Measurements from ENCODE around the gene LDLRAD3.

LDLRAD3 gene

DNA sequence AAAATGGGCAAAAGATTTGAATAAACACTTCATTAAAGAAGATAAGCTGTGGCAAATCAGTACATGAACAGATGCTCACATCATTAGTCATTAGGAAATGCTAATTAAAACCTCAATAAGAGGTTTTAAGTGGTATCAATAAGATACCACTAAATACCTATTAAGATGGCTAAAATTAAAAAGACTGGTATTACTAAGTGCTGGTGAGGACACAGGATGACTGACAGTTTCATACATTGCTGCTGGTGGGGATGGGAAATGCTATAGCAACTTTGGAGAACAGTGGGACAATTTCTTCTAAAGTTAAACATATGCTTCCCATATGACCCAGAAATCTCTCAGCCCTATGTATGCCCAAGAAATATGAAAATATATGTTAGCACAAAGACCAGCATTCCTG is 276.1 kb downstream of the LDLRAD3 start:
- no peak for DNase-seq

DNA sequence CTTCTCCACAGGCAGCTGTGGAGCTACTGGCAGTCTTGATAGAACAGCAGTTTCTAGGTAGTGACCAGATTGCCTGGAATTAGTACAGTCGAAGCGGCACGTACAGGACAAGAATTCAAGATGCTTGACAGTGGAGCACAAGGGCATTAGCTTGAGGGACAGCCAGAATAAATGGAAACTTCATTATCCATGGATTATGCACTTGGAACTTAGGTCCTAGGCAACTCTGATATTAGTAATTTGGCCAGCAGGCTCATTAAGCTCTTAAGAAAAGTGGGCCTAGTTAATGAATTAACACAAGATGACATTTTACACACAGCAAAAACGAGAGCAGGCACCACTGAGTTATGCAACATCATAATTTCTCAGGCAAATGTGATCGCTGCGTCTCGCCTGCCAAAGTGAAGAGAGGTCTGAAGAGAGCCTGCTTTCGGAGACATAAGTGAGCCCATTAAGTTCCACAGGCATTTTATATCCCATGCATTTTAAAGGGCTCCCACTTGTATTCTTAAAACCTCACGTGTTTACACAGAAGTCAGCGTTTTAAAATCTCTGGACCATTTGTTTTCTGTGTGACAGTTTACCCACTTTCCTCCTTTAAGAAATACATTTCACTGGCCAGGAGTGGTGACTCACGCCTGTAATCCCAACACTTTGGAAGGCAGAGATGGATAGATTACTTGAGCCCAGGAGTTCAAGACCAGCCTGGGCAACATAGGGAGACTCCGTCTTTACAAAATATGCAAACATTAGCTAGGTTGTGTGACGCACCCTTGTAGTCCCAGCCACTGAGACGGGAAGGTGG is 279.2 kb downstream of the LDLRAD3 start:
- no peak for DNase-seq

DNA sequence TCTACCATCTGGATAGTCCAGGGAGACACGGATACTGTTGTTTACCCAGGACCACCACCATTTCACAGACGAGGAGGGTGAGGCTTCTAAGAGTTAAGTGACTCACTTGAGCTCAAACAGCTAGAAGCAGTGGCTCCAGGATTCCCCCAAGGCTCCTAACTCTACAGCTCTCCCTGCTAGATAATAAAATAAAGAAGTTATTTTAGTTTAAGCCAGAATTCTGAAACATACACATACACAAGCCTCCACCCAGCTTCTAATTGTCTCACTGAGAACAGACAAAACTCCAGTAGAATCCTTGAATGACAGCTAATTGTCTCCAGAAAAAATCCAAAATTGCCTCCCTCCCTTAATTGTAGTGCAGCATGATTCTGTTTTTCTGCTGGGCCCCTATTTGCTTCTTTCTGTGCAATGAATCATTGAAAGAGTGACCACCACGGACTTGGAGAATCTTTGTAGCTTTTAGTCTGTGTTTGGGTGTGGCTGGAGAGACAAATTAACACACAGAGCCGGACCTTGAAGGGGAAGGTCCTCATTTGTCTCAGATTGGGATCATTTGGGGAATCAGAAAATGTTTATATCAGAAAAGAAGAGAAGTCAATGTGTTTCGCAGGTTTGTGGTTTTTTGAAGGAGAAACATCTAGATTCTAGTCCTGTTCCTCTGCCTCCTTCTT is 280.5 kb downstream of the LDLRAD3 start:
- DNase-seq, result no peak

DNA sequence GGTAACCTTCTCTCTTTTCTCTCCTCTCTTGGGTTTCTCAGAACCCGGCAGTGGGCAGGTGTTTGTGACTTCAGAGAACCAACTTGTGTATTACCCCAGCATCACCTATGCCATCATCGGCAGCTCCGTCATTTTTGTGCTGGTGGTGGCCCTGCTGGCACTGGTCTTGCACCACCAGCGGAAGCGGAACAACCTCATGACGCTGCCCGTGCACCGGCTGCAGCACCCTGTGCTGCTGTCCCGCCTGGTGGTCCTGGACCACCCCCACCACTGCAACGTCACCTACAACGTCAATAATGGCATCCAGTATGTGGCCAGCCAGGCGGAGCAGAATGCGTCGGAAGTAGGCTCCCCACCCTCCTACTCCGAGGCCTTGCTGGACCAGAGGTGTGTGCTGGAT is 283.2 kb downstream of the LDLRAD3 start:
- DNase-seq, result no peak

DNA sequence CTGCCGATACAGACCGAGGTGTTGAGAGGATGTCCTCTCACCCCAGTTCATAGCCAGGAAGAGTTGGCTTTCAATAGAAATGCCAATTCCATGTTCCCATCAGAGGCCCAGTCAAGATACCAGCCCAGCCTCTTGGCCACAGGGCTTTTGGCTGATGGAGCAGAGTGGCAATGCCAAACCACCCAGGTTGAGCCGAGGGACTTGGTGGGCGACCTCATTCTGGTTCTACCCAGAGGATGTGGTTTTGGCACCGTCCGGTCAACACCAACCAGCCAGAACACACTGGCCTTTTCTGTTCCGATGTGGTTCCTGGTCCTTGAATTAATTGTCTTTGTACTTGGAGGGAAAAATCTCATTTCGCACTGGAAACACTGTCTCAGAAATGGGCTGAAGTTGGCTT is 284.8 kb downstream of the LDLRAD3 start:
- DNase-seq, result no peak

DNA sequence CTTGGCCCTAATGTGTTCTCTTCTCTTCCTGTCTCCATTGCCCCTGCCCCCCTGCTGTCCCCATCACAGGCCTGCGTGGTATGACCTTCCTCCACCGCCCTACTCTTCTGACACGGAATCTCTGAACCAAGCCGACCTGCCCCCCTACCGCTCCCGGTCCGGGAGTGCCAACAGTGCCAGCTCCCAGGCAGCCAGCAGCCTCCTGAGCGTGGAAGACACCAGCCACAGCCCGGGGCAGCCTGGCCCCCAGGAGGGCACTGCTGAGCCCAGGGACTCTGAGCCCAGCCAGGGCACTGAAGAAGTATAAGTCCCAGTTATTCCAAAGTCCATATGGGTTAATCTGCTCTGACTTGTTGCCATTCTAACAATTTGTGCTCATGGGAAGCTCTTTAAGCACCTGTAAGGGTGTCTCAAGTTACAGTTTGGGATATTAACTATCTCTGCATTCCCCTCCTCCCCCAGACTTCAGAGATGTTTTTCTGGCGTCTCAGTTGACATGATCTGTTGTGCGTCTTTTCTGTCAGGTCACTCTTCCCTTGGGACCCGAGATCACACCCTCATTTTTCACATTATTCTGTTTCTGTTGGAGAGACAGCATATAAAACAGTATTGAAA is 285.3 kb downstream of the LDLRAD3 start:
- DNase-seq, result no peak

DNA sequence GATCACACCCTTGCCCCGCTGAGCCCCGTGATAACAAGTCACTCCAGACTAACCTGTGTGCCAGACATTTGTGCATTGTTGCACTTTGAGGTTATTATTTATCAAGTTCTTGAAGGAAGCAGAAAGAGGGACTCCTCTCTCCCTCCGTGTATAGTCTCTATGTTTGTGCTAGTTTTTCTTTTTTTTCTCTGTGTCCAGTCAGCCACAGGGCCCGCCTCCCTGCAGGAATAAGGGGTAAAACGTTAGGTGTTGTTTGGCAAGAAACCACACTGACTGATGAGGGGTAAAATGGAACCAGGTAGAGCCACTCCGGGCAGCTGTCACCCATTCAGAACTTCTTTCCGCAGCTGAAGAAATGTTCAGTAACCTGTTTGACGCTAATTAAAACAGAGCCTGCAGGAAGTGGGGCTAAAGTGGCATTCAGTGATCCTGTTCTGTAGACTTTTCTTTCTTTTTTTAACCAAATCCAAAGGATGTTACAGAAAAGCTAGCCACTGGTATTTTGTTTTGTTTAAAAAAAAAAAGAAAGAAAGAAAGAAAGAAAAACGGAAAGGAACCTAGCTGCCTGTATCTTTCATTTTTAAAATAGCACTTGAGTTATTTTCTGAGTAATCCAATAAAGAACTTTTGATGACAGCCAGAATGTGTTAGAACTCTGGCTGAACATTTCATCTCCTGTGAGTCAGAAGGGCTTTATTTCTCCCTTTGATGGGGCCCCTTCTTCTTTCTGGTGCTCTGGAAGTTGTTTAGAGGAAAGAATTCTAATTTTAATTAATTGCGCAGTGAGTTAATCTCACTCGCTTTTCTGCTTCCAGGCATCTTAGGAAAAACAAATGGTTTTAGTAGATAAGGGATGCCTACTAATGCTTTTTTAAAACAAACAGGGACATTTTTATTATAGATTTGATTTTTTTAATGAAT is 287.2 kb downstream of the LDLRAD3 start:
- no peak for DNase-seq

DNA sequence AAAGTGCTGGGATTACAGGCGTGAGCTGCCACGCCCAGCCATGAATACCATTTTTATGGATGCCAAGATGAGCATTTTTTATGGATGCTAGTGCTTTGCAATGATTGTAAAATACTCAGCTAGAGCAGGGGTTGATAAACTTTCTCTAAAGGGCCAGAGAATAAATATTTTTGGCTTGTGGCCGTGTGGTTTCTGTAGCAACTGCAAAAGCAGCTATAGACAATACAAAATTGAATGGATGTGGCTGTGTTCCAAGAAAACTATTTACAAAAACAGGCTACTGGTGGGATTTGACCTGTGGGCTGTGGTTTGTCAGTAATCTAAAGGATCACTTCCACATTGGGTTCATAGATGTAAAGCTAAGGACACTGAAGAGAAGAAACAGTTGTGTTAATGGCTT is 289.3 kb downstream of the LDLRAD3 start:
- DNase-seq, result no peak

DNA sequence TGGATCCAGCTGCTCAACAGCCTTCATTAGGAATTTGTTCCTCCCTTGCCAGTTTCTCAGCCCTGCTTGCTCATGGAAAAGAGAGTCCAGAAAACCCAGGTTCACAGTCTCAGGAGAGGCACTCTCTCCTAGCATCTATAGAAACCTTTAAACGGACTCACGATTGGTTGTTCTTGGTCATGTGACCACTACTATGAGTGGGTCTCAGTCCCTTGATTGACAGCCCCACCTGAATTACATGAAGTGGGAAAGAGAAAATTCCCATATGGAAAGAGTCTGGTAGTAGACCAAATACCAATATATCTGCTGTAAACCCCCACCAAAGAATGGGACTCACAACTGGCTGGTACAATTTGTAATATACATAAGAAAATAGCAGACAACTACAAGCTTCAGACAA is 291.0 kb downstream of the LDLRAD3 start:
- DNase-seq, result no peak

DNA sequence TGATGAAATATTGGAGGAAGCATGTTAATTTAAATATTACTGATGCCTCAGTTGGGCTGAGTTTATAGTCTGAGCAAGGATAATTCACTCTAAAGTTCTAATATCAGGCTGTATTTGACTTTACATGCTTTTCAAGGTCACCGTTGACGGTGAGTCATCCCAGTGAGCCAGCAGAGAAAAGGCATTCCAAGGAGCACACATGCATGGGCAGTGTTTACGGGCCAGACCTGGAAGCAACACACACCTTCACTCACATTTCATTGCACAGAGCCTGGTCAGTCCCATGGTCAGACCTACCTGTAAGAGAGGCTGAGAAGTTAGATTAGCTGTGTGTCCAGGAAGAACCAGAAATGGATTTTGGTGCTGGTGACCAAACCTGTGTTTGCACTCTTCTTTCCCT is 291.9 kb downstream of the LDLRAD3 start:
- DNase-seq, result no peak

DNA sequence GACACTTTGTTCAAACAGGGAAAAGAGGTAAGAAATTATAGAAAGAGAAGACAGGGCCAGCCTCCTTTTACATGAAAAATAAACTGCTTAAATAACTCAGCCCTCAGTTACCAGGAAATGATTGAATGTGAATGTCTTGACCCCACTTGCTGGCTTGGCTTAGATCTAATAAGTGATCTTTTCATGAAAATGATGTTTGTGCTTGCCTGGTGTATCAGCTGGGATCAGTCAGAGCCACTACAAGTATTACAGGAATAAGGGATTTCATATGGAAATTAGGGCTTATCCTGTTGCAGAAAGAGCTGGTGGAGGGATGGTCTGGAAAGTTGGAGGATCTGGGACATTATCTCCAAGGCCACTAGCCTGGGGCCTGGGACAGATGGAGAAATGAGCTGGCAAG is 293.5 kb downstream of the LDLRAD3 start:
- DNase-seq, result no peak

DNA sequence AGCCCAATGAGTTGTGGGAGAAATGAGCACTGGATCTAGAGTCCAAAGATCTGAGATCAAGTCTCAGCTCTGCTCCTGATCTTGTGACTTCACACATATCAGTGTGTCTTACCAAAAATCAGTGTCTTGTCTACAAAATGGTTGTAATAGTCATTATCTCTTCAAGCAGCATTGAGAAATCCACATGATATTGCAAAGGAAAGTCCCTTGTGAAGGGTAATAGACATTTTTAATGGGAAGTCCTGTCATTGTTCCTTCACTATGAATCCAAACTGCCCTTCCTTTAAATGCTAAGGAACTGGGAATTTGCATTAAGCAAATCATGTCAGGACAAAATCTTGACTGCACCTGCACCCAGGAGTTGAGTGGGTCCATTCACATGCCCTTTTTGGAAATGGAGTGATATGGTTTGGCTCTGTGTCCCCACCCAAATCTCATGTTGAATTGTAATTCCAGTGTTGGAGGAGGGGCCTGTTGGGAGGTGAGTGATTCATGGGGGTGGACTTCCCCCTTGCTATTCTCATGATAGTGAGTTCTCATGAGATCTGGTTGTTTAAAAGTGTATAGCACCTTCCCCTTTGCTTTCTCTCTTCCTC is 294.3 kb downstream of the LDLRAD3 start:
- DNase-seq, result no peak

DNA sequence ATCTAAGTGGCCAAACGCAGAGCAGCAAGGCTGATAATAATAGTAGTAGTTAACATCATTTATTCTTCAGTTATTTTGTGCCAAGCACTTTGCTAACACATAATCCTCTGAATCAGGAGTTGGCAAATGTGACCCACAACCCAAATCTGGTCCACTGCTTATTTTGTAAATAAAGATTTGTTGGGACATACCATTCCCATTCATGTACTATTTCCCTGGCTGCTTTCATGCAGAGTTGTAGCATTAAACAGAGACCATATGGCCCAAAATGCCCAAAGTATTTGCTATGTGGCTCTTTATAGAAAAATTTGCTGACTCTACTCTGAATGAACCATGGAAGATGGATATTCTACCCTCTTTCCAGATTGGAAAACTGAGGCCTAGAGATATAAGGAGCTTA is 295.0 kb downstream of the LDLRAD3 start:
- no peak for DNase-seq

DNA sequence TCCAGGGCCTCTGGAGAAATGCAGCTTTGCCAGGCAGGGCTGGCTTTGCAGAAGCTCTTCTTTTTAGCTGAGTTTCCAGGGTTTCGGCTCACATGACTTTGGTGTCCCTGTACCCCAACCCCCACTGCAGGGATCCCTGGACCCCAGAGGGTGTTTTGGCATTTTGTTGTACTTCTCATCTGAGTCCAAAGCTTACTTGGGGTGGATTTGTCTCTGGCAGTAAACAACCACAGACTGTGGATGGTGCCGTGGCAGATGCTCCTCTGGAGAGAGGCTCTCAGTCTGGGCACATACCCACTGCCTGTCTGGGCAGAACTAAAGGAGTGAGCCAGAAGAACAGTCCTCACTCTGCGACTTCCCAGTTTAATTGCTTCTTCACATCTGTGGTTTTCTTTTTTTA is 295.8 kb downstream of the LDLRAD3 start:
- no peak for DNase-seq

DNA sequence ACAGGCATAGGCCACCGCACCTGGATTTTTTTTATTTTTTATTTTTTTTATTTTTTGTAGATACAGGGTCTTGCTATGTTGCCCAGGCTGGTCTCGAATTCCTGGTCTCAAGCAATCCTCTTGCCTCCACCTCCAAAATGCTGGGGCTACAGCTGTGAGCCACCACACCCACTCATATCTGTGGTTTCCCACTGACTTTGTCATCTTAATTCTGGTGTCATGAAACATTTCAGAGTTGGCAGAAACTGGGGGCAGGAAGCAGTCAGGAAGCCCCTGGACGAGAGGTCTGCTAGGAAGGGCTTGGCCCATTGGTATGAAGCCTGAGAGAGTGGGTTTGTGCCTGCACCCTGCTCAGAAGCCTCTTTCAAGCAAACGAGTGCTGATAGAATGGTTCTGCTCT is 296.3 kb downstream of the LDLRAD3 start:
- no peak for DNase-seq

DNA sequence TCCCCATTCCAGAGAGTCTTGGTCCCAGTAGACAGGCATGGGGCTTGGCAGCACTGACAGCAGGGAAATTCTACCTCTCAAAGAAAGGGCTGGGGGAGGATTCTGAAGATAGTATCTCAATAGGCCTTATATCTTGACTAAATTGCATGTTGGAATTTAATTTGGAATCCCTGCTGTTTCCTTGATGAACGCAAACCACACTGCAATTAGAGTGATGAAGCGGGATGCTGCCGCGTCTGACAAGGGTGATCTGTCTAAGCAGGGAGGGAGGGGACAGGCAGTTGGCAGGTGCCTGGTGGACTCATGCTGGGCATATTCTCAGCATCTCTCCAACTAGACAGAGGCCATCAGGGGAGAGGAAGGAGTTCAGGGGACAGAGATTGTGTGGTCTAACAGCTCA is 296.9 kb downstream of the LDLRAD3 start:
- no peak for DNase-seq

DNA sequence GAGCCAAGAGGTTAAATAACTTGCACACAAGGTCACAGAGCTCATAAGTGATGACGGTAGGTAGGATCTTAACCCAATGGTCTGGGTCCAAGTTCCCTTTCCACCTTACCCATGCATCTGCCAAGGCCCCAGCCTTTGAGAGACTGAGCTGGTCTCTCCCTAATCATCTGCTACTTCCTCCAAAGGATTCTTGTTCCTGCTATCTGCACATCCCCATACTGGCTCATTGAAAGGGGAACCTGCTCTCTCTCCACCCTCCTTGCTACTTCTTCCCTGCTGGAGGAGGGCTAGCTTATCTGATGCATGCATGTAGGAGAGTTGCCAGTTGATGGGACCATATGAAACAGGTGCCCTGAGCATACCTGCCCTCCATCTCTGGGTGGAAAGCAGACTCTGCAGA is 297.6 kb downstream of the LDLRAD3 start:
- no peak for DNase-seq

DNA sequence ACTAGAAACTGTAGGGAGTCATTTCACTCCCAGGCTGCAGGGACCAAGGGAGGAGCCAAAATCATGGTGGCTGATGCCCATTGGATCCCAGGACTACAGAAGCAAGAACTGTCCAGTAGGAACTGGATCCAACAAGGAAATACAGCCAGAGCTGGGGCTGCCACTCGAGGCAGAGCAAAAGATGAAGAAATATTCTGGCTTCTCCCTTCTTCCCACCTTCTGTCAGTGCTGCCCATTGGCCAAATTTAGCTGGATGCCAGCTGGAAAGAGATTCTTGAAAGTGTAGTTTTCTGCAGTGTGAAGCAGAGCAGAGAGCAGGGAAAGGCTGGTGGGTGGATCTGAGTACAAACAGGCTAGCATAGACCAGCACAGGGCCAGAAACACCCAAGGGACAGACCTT is 299.8 kb downstream of the LDLRAD3 start:
- no peak for DNase-seq

DNA sequence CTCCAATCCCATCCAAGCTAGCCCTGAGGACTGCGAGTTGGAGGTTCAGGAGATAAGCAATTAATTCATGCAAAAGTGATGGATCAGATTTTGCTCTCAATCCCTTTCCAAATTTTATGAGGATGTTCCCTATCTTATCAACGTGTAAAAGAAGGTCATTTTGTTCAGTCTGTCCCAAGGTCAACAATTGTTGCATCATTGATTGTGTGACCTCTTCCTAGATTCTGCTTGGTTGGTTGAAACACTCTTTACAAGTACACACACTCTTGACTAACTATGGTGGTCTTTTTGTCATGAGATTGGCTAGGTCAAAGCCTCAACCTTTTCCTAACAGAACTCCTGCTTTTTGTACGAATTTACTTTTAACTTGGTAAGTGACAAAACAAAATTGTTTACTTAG is 303.6 kb downstream of the LDLRAD3 start:
- DNase-seq, result no peak

DNA sequence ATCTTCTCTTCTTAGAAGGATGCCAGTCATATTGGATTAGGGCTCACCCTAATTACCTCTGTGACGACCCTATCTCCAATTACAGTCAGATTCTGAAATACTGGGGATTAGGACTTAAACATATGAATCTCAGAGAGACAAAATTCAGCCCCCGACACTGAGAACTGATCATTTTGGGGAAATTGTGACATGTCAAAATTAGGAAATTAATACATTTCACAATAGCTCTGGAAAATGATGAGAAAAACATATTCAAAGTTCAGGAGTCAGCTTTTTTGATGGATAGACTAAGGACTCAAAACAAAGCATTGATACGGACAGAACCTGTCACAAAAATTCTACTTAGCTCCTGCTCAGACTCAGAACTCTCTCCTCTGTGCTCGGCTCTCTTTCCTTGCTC is 304.6 kb downstream of the LDLRAD3 start:
- no peak for DNase-seq

DNA sequence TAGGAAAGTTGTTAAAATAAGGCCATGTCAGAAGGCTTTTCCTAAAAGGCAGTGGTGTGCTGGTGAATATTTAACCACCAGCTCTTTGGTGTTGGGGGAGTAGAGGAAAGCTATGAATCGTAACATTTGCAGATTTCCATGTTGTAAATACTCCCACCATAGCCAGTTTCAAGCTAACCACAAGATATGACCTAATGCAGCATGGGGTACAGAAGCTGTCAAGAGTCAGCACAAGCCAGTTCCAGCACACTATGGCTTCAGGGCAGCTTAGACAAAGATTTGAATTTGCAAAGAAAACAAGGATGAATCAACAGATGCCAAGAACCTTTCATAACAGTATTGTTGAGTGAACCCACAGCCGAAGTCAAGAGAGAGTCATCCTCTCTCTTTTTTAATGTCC is 305.4 kb downstream of the LDLRAD3 start:
- no peak for DNase-seq

DNA sequence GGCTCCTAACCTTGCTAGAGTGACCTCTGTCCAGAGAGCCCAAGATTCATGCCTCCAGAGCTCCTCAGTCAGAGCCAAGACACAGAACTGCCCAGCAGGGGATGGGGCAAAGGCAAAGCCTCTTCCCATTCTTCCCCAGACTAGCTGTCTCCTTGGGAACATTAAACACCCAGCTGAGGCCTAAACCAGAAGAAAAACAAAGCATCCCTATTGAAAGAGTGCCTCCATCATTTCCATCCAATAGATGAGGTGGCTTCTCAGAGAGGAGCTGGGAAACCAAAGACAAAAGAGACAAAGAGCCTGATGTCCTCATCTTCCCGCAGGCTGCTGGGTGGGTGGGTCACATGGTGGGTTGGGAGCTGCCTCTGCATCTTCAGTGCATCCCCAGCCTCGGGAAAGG is 308.0 kb downstream of the LDLRAD3 start:
- no peak for DNase-seq

DNA sequence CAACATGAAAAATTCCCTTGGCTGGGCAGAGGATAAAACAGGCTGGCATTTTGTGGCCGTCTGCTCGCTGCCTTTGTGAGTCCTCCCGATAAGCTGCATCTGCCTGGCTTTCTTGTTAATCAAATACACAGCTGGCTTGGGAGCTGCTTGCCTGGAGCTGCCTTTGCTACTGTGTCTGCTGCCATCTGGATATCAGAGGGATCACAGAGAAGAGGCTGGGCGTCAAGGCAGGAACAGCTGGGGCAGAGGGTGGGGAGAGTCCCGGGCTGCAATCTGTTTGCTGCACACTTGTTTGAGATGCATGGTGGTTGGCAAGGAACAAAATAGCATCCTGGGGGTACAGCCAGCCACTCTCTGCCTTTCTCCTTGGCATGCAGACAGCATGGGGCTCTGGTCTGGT is 309.4 kb downstream of the LDLRAD3 start:
- DNase-seq, result no peak

Data from CD4-positive, alpha-beta T cell treated with Interleukin-17A for 1 hour (primary cell).